ENCODE measurements around the gene ITPR2.

- TF ChIP-seq POLR2AphosphoS5 (IDR thresholded peaks at IDR 0.05; ENCODE audit: low read depth, low read length), result no peak
- TF ChIP-seq TAF1 (IDR thresholded peaks at IDR 0.05; ENCODE audit: borderline replicate concordance, low read depth, low read length), result no peak
- TF ChIP-seq POLR2A (IDR thresholded peaks at IDR 0.05; ENCODE audit: low read depth, low read length), result no peak
These were observed 37.1 kb downstream of the ITPR2 start for GRCh38 chr12:26795910-26796309.

Data from GM12892 (cell line).